ENCODE results near the gene CRYL1.
A peak's percentile ranks its signal among the peaks of the same experiment; 100 is the strongest.

DNA sequence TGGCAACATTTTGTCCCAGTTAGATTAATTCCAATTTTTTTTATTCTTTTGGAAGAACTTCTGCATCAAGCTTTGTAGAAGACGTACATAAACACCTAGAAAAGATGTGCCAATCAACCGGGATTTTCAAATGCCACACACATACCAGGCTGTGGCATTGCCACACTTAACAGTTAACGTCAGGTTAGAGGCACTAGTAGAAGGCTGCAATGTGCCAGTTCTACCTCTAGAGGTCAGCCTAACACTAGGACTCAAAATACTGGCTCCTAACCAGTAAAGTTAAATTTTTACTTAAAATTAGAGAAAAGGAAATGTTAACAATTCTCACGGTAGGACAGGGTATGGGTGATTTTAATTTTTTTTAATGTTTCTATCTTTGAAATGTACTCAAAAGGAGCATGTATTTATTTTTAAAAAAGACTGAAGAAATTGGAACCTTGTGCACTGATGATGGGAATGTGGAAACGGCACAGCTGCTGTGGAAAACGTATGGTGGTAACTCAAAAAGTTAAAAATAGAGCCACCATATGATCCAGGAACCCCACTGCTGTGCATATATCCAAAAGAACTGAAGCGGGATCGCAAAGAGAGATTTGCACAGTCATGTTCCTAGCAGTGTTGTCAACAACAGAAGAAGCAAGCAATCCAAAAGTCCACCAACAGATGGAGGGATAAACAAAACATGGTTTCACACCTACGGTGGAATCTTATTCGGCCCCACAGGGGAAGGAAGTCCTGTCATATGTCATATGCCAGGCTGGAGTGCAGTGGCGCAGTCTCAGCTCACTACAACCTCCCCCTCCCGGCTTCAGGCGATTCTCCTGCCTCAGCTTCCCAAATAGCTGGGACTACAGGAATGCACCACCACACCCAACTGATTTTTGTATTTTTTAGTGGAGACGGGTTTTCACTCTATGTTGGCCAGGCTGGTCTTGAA lies 30.3 kb downstream of the CRYL1 start:
- TF ChIP-seq, protein P1, sequence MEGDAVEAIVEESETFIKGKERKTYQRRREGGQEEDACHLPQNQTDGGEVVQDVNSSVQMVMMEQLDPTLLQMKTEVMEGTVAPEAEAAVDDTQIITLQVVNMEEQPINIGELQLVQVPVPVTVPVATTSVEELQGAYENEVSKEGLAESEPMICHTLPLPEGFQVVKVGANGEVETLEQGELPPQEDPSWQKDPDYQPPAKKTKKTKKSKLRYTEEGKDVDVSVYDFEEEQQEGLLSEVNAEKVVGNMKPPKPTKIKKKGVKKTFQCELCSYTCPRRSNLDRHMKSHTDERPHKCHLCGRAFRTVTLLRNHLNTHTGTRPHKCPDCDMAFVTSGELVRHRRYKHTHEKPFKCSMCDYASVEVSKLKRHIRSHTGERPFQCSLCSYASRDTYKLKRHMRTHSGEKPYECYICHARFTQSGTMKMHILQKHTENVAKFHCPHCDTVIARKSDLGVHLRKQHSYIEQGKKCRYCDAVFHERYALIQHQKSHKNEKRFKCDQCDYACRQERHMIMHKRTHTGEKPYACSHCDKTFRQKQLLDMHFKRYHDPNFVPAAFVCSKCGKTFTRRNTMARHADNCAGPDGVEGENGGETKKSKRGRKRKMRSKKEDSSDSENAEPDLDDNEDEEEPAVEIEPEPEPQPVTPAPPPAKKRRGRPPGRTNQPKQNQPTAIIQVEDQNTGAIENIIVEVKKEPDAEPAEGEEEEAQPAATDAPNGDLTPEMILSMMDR (IDR thresholded peaks at IDR 0.05; ENCODE audit: control extremely low read depth in 1 of 3, insufficient read depth in 1 of 3, low read depth in 1 of 3, low read length in 3 of 3): peak in 2 of 3 experiments; percentile 70 to 88; a peak in 3 of 4 replicates
- TF ChIP-seq FOSL1 (IDR thresholded peaks at IDR 0.05; ENCODE audit: insufficient read depth, low read depth, low read length) (no peak), SIRT6 (IDR thresholded peaks at IDR 0.05; ENCODE audit: low read length) (no peak), RBBP5 (IDR thresholded peaks at IDR 0.05; ENCODE audit: borderline replicate concordance, low read depth, low read length) (no peak), KDM4A (IDR thresholded peaks at IDR 0.05; ENCODE audit: low read depth, low read length, severe bottlenecking) (no peak), GABPA (IDR thresholded peaks at IDR 0.05; ENCODE audit: borderline replicate concordance, insufficient read depth, low read length) (no peak), CHD2 (IDR thresholded peaks at IDR 0.05; ENCODE audit: low read length) (no peak), NRF1 (IDR thresholded peaks at IDR 0.05; ENCODE audit: low read depth, low read length) (no peak), POLR2AphosphoS5 (IDR thresholded peaks at IDR 0.05; ENCODE audit: low read depth, low read length) (no peak), EZH2 (IDR thresholded peaks at IDR 0.05; ENCODE audit: low read depth, low read length, severe bottlenecking) (no peak), POLR2A (IDR thresholded peaks at IDR 0.05; ENCODE audit: control extremely low read depth in 1 of 2, low read depth in 2 of 2, low read length in 2 of 2) (no peak)
- TF ChIP-seq, protein P2, sequence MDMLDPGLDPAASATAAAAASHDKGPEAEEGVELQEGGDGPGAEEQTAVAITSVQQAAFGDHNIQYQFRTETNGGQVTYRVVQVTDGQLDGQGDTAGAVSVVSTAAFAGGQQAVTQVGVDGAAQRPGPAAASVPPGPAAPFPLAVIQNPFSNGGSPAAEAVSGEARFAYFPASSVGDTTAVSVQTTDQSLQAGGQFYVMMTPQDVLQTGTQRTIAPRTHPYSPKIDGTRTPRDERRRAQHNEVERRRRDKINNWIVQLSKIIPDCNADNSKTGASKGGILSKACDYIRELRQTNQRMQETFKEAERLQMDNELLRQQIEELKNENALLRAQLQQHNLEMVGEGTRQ (IDR thresholded peaks at IDR 0.05; ENCODE audit: low read length): no peak
- TF ChIP-seq, protein P3, sequence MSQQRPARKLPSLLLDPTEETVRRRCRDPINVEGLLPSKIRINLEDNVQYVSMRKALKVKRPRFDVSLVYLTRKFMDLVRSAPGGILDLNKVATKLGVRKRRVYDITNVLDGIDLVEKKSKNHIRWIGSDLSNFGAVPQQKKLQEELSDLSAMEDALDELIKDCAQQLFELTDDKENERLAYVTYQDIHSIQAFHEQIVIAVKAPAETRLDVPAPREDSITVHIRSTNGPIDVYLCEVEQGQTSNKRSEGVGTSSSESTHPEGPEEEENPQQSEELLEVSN (IDR thresholded peaks at IDR 0.05): no peak
